ENCODE data around the gene SLC17A9.

SLC17A9 gene

DNA sequence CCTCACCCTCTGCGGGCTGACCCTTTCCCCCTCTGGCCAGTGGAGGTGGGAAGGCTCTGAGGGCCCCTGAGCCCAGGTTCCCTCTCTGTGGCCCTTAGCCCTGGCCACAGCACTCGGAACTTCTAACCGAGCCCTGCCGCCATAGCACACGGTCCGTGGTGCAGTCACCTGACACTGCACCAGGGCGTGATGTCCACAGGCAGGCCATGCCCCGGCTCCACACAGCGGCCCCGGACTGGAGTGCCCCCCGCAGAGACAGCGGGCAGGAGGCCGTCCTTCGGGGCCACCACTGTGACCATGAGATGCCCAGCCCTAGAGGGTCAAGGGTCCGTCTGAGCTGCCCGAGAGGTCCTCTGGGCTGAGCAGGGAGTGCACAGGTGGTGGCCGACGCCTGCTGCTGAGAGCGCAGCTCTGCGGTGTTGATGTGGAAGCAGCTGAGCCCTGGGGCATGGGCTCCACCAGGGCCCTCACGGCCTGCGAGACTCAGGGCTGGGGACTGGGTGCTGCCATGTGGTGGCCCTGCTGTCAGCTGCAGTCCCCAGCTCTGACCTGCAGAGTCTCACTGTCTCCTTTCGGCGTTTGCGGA is 65.4 kb downstream of the SLC17A9 start:
- Histone ChIP-seq H4K5ac (ENCODE audit: low read length) (no peak overlapping the region), H2BK5ac (ENCODE audit: low read length) (no peak overlapping the region), H3K4ac (ENCODE audit: low read depth, low read length) (no peak overlapping the region), H3K23ac (ENCODE audit: low read length) (no peak overlapping the region), H3K9ac (ENCODE audit: low read length) (no peak overlapping the region), H2BK120ac (ENCODE audit: low read depth, low read length) (no peak overlapping the region), H2BK15ac (replicated peaks; ENCODE audit: low read depth) (no peak overlapping the region), H3K4me1 (ENCODE audit: control insufficient read depth, low read depth, low read length) (no peaks in the 10 kb centered on the region), H2AK5ac (ENCODE audit: low read length) (no peak overlapping the region), H3K27me3 (ENCODE audit: insufficient read depth, low read length, poor library complexity) (peaks cover 5% of the 10 kb centered on the region), H3K18ac (ENCODE audit: low read length) (no peak overlapping the region), H3K36me3 (ENCODE audit: control insufficient read depth, insufficient read depth, low read length) (no peaks in the 10 kb centered on the region), H3K4me2 (ENCODE audit: low read length) (no peak overlapping the region), H3K79me1 (ENCODE audit: low read length) (no peaks in the 10 kb centered on the region), H3K56ac (ENCODE audit: low read length) (no peak overlapping the region), H3K79me2 (ENCODE audit: control insufficient read depth, insufficient read depth, low read length) (no peaks in the 10 kb centered on the region), H4K8ac (ENCODE audit: low read depth, low read length) (no peak overlapping the region), H3K27ac (ENCODE audit: low read depth, low read length) (no peak overlapping the region), H3K4me3 (ENCODE audit: low read length) (no peak overlapping the region)
- DNase-seq: no peak
- WGBS (ENCODE audit: extremely low coverage, insufficient coverage, low lambda C conversion rate): no CpG with 5 or more reads among the region's 25 CpGs
